CD4-positive, alpha-beta T cell treated with Interleukin-17A for 4 hours (primary cell): Measurements from ENCODE around the gene OGFRL1.
"Not testable (repeated sequence)": the region's sequence is repeated elsewhere in the genome, so short reads cannot be mapped to it uniquely, and the experiment has no call there.

Source experiments
- DNase-seq: peaks from one replicate; pipeline ENCODE4 v3.0.0-alpha.2; 2020; ENCODE audit warnings: mixed read lengths

The OGFRL1 gene

GRCh38 chr6:71288228-71289038 lies at the start of gene OGFRL1:
Gene OGFRL1 (plus strand): TSS chr6:71288811. CDS start chr6:71288937, 126 bp downstream.
- DNase-seq: peak; percentile 77

GRCh38 chr6:71239694-71240093 lies 48.9 kb upstream of the OGFRL1 start:
- DNase-seq: no peak

GRCh38 chr6:71245265-71246049 lies 43.2 kb upstream of the OGFRL1 start:
- DNase-seq: no peak

GRCh38 chr6:71246596-71246995 lies 42.0 kb upstream of the OGFRL1 start:
- DNase-seq: no peak

GRCh38 chr6:71248306-71248765 lies 40.3 kb upstream of the OGFRL1 start:
- no peak for DNase-seq

GRCh38 chr6:71248878-71249544 lies 39.6 kb upstream of the OGFRL1 start:
- DNase-seq: no peak

- DNase-seq: no peak
These were observed 38.5 kb upstream of the OGFRL1 start for GRCh38 chr6:71250099-71250602.

- DNase-seq: no peak
These were observed 36.2 kb upstream of the OGFRL1 start for GRCh38 chr6:71252410-71252809.

- no peak for DNase-seq
These were observed 35.7 kb upstream of the OGFRL1 start for GRCh38 chr6:71252960-71253359.

GRCh38 chr6:71254323-71254722 lies 34.3 kb upstream of the OGFRL1 start:
- no peak for DNase-seq

- DNase-seq: no peak
These were observed 30.3 kb upstream of the OGFRL1 start for GRCh38 chr6:71258078-71258866.

- DNase-seq: no peak
These were observed 28.6 kb upstream of the OGFRL1 start for GRCh38 chr6:71259888-71260604.

- DNase-seq: no peak
These were observed 25.7 kb upstream of the OGFRL1 start for GRCh38 chr6:71262914-71263313.

- not testable (repeated sequence) for DNase-seq
These were observed 22.2 kb upstream of the OGFRL1 start for GRCh38 chr6:71266392-71266791.

GRCh38 chr6:71268735-71269437 lies 19.7 kb upstream of the OGFRL1 start:
- no peak for DNase-seq

- DNase-seq: no peak
These were observed 10.5 kb upstream of the OGFRL1 start for GRCh38 chr6:71277926-71278600.

- no peak for DNase-seq
These were observed 9.3 kb upstream of the OGFRL1 start for GRCh38 chr6:71279321-71279720.

- no peak for DNase-seq
These were observed 8.9 kb upstream of the OGFRL1 start for GRCh38 chr6:71279740-71280139.

- no peak for DNase-seq
These were observed 7.9 kb upstream of the OGFRL1 start for GRCh38 chr6:71280701-71281100.

- DNase-seq: no peak
These were observed 3.8 kb upstream of the OGFRL1 start for GRCh38 chr6:71284785-71285184.
